GM23338 (cell line): Measurements from ENCODE around the gene XPC. TPM values are rescaled to one million over a fixed set of nuclear protein-coding genes. Genes with fewer than 3 reads are reported as not detected.

ENCODE experiments used
- ATAC-seq: fragments of 200-7000 bp; cut with Tn5 transposase; 3 replicates; pipeline ENCODE4 v1.9.1; 2020
- DNase-seq: peaks from one replicate; pipeline ENCODE4 v3.0.0-alpha.2; 2015; ENCODE audit warnings: low spot score
- H2AFZ ChIP-seq: fragments of 200-600 bp; sonication (generic); 2 replicates; pipeline ENCODE4 v1.8.0; 2016; ENCODE audit warnings: antibody characterized with exemption, mild to moderate bottlenecking, moderate library complexity
- H3F3A ChIP-seq: fragments of 200-600 bp; sonication (generic); replicated peaks from 2 replicates; pipeline ENCODE4 v1.8.0; 2017; ENCODE audit warnings: antibody characterized with exemption, mixed run types, low read depth
- H3K27ac ChIP-seq: fragments of 200-600 bp; sonication (generic); 2 replicates; pipeline ENCODE4 v1.6.1; 2016; ENCODE audit warnings: low read depth
- H3K27me3 ChIP-seq: fragments of 200-600 bp; sonication (generic); 2 replicates; pipeline ENCODE4 v1.8.0; 2016; ENCODE audit warnings: mild to moderate bottlenecking, mixed run types, moderate library complexity; ENCODE audit not compliant: insufficient read depth
- H3K36me3 ChIP-seq: fragments of 200-600 bp; sonication (generic); 2 replicates; pipeline ENCODE4 v1.8.0; 2016; ENCODE audit warnings: mild to moderate bottlenecking; ENCODE audit not compliant: insufficient read depth
- H3K4me1 ChIP-seq: fragments of 200-600 bp; sonication (generic); 2 replicates; pipeline ENCODE4 v1.8.0; 2016; ENCODE audit warnings: mild to moderate bottlenecking, moderate library complexity; ENCODE audit not compliant: insufficient read depth
- H3K4me2 ChIP-seq: fragments of 200-600 bp; sonication (generic); 2 replicates; pipeline ENCODE4 v1.7.1; 2017; ENCODE audit warnings: mixed run types
- H3K4me3 ChIP-seq: fragments of 200-600 bp; sonication (generic); 2 replicates; pipeline ENCODE4 v1.6.1; 2016; ENCODE audit warnings: mixed run types
- H3K79me2 ChIP-seq: fragments of 200-600 bp; sonication (generic); replicated peaks from 2 replicates; pipeline ENCODE4 v1.8.0; 2017; ENCODE audit warnings: mild to moderate bottlenecking; ENCODE audit not compliant: insufficient read depth
- H3K9me2 ChIP-seq: fragments of 200-600 bp; sonication (generic); 2 replicates; pipeline ENCODE4 v1.8.0; 2017; ENCODE audit not compliant: insufficient read depth
- H4K20me1 ChIP-seq: fragments of 200-600 bp; sonication (generic); replicated peaks from 2 replicates; pipeline ENCODE4 v1.8.0; 2017; ENCODE audit warnings: mild to moderate bottlenecking; ENCODE audit not compliant: insufficient read depth
- H3K27ac Mint-ChIP-seq: 2 replicates; pipeline ENCODE4 v1.8.0; 2020; ENCODE audit warnings: inconsistent platforms, mild to moderate bottlenecking, moderate library complexity, mixed read lengths
- H3K27me3 Mint-ChIP-seq: 3 replicates; pipeline ENCODE4 v1.8.0; 2022; ENCODE audit warnings: low read depth, mild to moderate bottlenecking, moderate library complexity, mixed read lengths, inconsistent platforms; ENCODE audit not compliant: insufficient read depth, poor library complexity
- H3K36me3 Mint-ChIP-seq: 3 replicates; pipeline ENCODE4 v1.8.0; 2021; ENCODE audit warnings: low read depth, mild to moderate bottlenecking, inconsistent platforms, moderate library complexity, mixed read lengths
- H3K4me1 Mint-ChIP-seq: 3 replicates; pipeline ENCODE4 v1.8.0; 2020; ENCODE audit warnings: mild to moderate bottlenecking, inconsistent platforms, mixed read lengths
- H3K4me3 Mint-ChIP-seq: 3 replicates; pipeline ENCODE4 v1.8.0; 2021; ENCODE audit warnings: moderate library complexity, mild to moderate bottlenecking, inconsistent platforms, mixed read lengths
- H3K9me3 Mint-ChIP-seq: 3 replicates; pipeline ENCODE4 v1.8.0; 2020; ENCODE audit warnings: moderate library complexity, mild to moderate bottlenecking, inconsistent platforms, mixed read lengths
- CREB1 ChIP-seq: fragments of 250-450 bp; sonication (Bioruptor Pico); IDR thresholded peaks from 2 replicates; pipeline ENCODE4 v1.5.0; 2020; ENCODE audit warnings: low read depth, mild to moderate bottlenecking, moderate library complexity
- CTCF ChIP-seq, 2 experiments: fragments of 200-600 bp in 1 of 2; sonication (generic) in 1 of 2; conservative IDR thresholded peaks; 2 replicates each; pipeline versions ENCODE4 v1.5.1 to v1.6.1; 2016 to 2017; ENCODE audit warnings: antibody characterized with exemption in 2 of 2, low read depth in 2 of 2, mild to moderate bottlenecking in 2 of 2, moderate library complexity in 1 of 2
- EZH2 ChIP-seq: fragments of 200-600 bp; sonication (generic); IDR thresholded peaks from one replicate; pipeline ENCODE4 v1.8.0; 2017; ENCODE audit warnings: antibody characterized with exemption, mild to moderate bottlenecking, low read depth; ENCODE audit not compliant: unreplicated experiment
- EZH2phosphoT487 ChIP-seq: fragments of 200-600 bp; sonication (generic); IDR thresholded peaks from one replicate; pipeline ENCODE4 v1.8.1; 2018; ENCODE audit warnings: antibody characterized with exemption; ENCODE audit not compliant: unreplicated experiment
- JUNB ChIP-seq: IDR thresholded peaks from one replicate; pipeline ENCODE4 v1.6.1; 2016; ENCODE audit warnings: antibody characterized with exemption; ENCODE audit not compliant: unreplicated experiment
- NANOG ChIP-seq: IDR thresholded peaks from 2 replicates; pipeline ENCODE4 v1.6.1; 2016; ENCODE audit warnings: antibody characterized with exemption, borderline replicate concordance
- POLR2AphosphoS5 ChIP-seq: IDR thresholded peaks from 2 replicates; pipeline ENCODE4 v1.6.1; 2016; ENCODE audit warnings: antibody characterized with exemption, low read depth
- REST ChIP-seq: IDR thresholded peaks from one replicate; pipeline ENCODE4 v1.6.1; 2018; ENCODE audit warnings: antibody characterized with exemption; ENCODE audit not compliant: unreplicated experiment
- STAT1 ChIP-seq: IDR thresholded peaks from one replicate; pipeline ENCODE4 v1.6.1; 2016; ENCODE audit warnings: antibody characterized with exemption; ENCODE audit not compliant: unreplicated experiment
- ZNF114 ChIP-seq: fragments of 250-450 bp; sonication (Bioruptor Pico); IDR thresholded peaks from 2 replicates; pipeline ENCODE4 v1.5.0; 2020; ENCODE audit warnings: mild to moderate bottlenecking, moderate library complexity
- ZNF331 ChIP-seq: fragments of 250-450 bp; sonication (Bioruptor Pico); IDR thresholded peaks from 2 replicates; pipeline ENCODE4 v1.5.0; 2020; ENCODE audit warnings: low read depth, mild to moderate bottlenecking, moderate library complexity
- ZNF462 ChIP-seq: fragments of 250-450 bp; sonication (Bioruptor Pico); IDR thresholded peaks from 2 replicates; pipeline ENCODE4 v1.5.0; 2020; ENCODE audit warnings: mild to moderate bottlenecking, moderate library complexity
- polyA plus RNA-seq: library from polyadenylated mRNA; unstranded; fragments of >200 nt; fragmentation: Nextera tagmentation; extraction: Ambion mirVana; gene quantifications from 2 replicates; pipeline ENCODE4 v1.2.1, GENCODE V29; 2016
- total RNA-seq: library from RNA; depleted of rRNA; stranded (reverse); fragments of >200 nt; shearing (Covaris generic); gene quantifications from 2 replicates; pipeline ENCODE4 v1.2.3, GENCODE V29; 2014
- TF ChIP-seq, protein P1 (sequence below): IDR thresholded peaks from 2 replicates; pipeline ENCODE4 v1.6.1; 2016; ENCODE audit warnings: antibody characterized with exemption

The XPC gene
- total and polyA plus RNA-seq, 2 experiments from 2014 or later: 34.9 to 41.5 TPM

- H3K79me2 ChIP-seq: peaks cover 60% of the 10 kb centered on the region
- peaks cover 9% of the 10 kb centered on the region for H3K4me1 ChIP-seq
- Mint-ChIP-seq H3K36me3 (peaks cover 57% of the 10 kb centered on the region), H3K4me1 (peaks cover 7% of the 10 kb centered on the region), H3K4me3 (no peak overlapping the region), H3K9me3 (0 out of 3 replicates have a peak, but pooled peaks cover 3% of the 10 kb centered on the region), H3K27ac (no peak overlapping the region), H3K27me3 (peaks cover 7% of the 10 kb centered on the region)
- no peak overlapping the region for H3K4me3 ChIP-seq
- TF ChIP-seq ZNF114 (no peak), ZNF331 (CRISPR knock-in tag) (no peak), ZNF462 (no peak), JUNB (no peak), EZH2phosphoT487 (no peak), POLR2AphosphoS5 (no peak), NANOG (no peak), CREB1 (CRISPR knock-in tag) (no peak), CTCF (conservative IDR thresholded peaks at IDR 0.05; ENCODE audit: low read depth in 2 of 2) (no peak), STAT1 (no peak), EZH2 (no peak), REST (no peak)
- TF ChIP-seq, protein P1, sequence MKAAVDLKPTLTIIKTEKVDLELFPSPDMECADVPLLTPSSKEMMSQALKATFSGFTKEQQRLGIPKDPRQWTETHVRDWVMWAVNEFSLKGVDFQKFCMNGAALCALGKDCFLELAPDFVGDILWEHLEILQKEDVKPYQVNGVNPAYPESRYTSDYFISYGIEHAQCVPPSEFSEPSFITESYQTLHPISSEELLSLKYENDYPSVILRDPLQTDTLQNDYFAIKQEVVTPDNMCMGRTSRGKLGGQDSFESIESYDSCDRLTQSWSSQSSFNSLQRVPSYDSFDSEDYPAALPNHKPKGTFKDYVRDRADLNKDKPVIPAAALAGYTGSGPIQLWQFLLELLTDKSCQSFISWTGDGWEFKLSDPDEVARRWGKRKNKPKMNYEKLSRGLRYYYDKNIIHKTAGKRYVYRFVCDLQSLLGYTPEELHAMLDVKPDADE: no peak
- H3K4me2 ChIP-seq: no peak overlapping the region
- H3K27me3 ChIP-seq: no peaks in the 10 kb centered on the region
- peaks cover 23% of the 10 kb centered on the region for H4K20me1 ChIP-seq
- H3K27ac ChIP-seq: no peak overlapping the region
- no peaks in the 10 kb centered on the region for H3K9me2 ChIP-seq
- peaks cover 48% of the 10 kb centered on the region for H3K36me3 ChIP-seq
- no peak overlapping the region for H2AFZ ChIP-seq
- DNase-seq: no peak
- no peaks in the 10 kb centered on the region for H3F3A ChIP-seq
- no peak for ATAC-seq
Measured at GRCh38 chr3:14183015-14183577, 4.7 kb upstream of the XPC start.
